Posterior cingulate gyrus (tissue), 11 donors: ENCODE results near the gene CDC14B.
"Not testable (repeated sequence)": the region's sequence is repeated elsewhere in the genome, so short reads cannot be mapped to it uniquely, and the experiment has no call there.

Experiments used
- DNase-seq, 10 donors: peaks; one replicate each; pipeline versions ENCODE4 v3.0.0 to v3.0.0-alpha.2; 2020 to 2021; ENCODE audit warnings: mixed read lengths in 3 of 10
- intact Hi-C: fragments of 100-400 bp; cut with DNase I; formaldehyde crosslinking; loops from one replicate; pipeline ENCODE4 v1.15.1; 2023

The CDC14B gene

GRCh38 chr9:96555567-96556386, 63.9 kb downstream of the CDC14B start:
- intact Hi-C loops = no loop called here
- DNase-seq = no peak

GRCh38 chr9:96554801-96555566, 64.7 kb downstream of the CDC14B start:
- DNase-seq = no peak
- intact Hi-C loops = loop anchor here (5.0 kb wide), 1 partner anchor 58 kb away; no protein-coding TSS in a partner anchor

- DNase-seq = no peak
- intact Hi-C loops = loop anchor here (5.0 kb wide), 1 partner anchor 57 kb away; no protein-coding TSS in a partner anchor
Observed at GRCh38 chr9:96554326-96554725, 65.3 kb downstream of the CDC14B start.

GRCh38 chr9:96553070-96553469, 66.6 kb downstream of the CDC14B start:
- intact Hi-C loops = loop anchor here (5.0 kb wide), 1 partner anchor 56 kb away; no protein-coding TSS in a partner anchor
- DNase-seq = no peak

GRCh38 chr9:96551403-96551802, 68.2 kb downstream of the CDC14B start:
- DNase-seq = no peak
- intact Hi-C loops = loop anchor here (5.0 kb wide), 1 partner anchor 54 kb away; no protein-coding TSS in a partner anchor

- no peak for DNase-seq
- intact Hi-C loops = loop anchor here (5.0 kb wide), 1 partner anchor 53 kb away; no protein-coding TSS in a partner anchor
Observed at GRCh38 chr9:96550659-96551058, 69.0 kb downstream of the CDC14B start.

- DNase-seq, intact Hi-C loops: not testable (repeated sequence)
Observed at GRCh38 chr9:96543131-96543530, 76.5 kb downstream of the CDC14B start.

- no peak for DNase-seq
- intact Hi-C loops = no loop called here
Observed at GRCh38 chr9:96540106-96540505, 79.5 kb downstream of the CDC14B start.

GRCh38 chr9:96532173-96532572, 87.5 kb downstream of the CDC14B start:
- intact Hi-C loops = no loop called here
- DNase-seq = no peak

GRCh38 chr9:96524764-96525163, 94.9 kb downstream of the CDC14B start:
- intact Hi-C loops = no loop called here

GRCh38 chr9:96524045-96524444, 95.6 kb downstream of the CDC14B start:
- intact Hi-C loops = no loop called here
- no peak for DNase-seq

More at GRCh38 chr9:96524764-96525163, 94.9 kb downstream of the CDC14B start:
- no peak for DNase-seq

GRCh38 chr9:96523374-96523773, 96.3 kb downstream of the CDC14B start:
- intact Hi-C loops = no loop called here
- no peak for DNase-seq

GRCh38 chr9:96522366-96522765, 97.3 kb downstream of the CDC14B start:
- intact Hi-C loops = no loop called here
- no peak for DNase-seq

- intact Hi-C loops = no loop called here
- no peak for DNase-seq
Observed at GRCh38 chr9:96519787-96520186, 99.9 kb downstream of the CDC14B start.

GRCh38 chr9:96519095-96519494, 100.5 kb downstream of the CDC14B start:
- DNase-seq = no peak
- intact Hi-C loops = no loop called here

- intact Hi-C loops = no loop called here
- no peak for DNase-seq
Observed at GRCh38 chr9:96515621-96516470, 103.8 kb downstream of the CDC14B start.

GRCh38 chr9:96514800-96515158, 104.9 kb downstream of the CDC14B start:
- DNase-seq = no peak
- intact Hi-C loops = no loop called here

- no peak for DNase-seq
- intact Hi-C loops = no loop called here
Observed at GRCh38 chr9:96514108-96514799, 105.4 kb downstream of the CDC14B start.

GRCh38 chr9:96513622-96514021, 106.0 kb downstream of the CDC14B start:
- intact Hi-C loops = no loop called here
- DNase-seq = no peak

GRCh38 chr9:96512240-96512639, 107.4 kb downstream of the CDC14B start:
- no peak for DNase-seq
- intact Hi-C loops = no loop called here
